HEK293T (cell line): ENCODE data around the gene ATF5.

Experiments used
- ARNT ChIP-seq: fragments of 450-650 bp; IDR thresholded peaks from 2 replicates; pipeline ENCODE4 v1.6.1; 2017; ENCODE audit warnings: mild to moderate bottlenecking
- ELF4 ChIP-seq: fragments of 450-650 bp; IDR thresholded peaks from 2 replicates; pipeline ENCODE4 v1.6.1; 2017; ENCODE audit warnings: antibody characterized with exemption
- FOXA1 ChIP-seq: fragments of 450-650 bp; IDR thresholded peaks from 2 replicates; pipeline ENCODE4 v1.6.1; 2016; ENCODE audit warnings: mild to moderate bottlenecking
- FOXM1 ChIP-seq: fragments of 450-650 bp; IDR thresholded peaks from 2 replicates; pipeline ENCODE4 v1.6.1; 2017; ENCODE audit warnings: mild to moderate bottlenecking, borderline replicate concordance
- HDGF ChIP-seq: fragments of 450-650 bp; IDR thresholded peaks from 2 replicates; pipeline ENCODE4 v1.6.1; 2017; ENCODE audit warnings: antibody characterized with exemption, borderline replicate concordance
- LEF1 ChIP-seq: fragments of 450-650 bp; IDR thresholded peaks from 2 replicates; pipeline ENCODE4 v1.6.1; 2017; ENCODE audit warnings: mild to moderate bottlenecking, borderline replicate concordance
- SP1 ChIP-seq: fragments of 450-650 bp; IDR thresholded peaks from 2 replicates; pipeline ENCODE4 v1.6.1; 2017
- SUZ12 ChIP-seq: fragments of 450-650 bp; IDR thresholded peaks from 2 replicates; pipeline ENCODE4 v1.6.1; 2016; ENCODE audit warnings: mild to moderate bottlenecking
- ZNF384 ChIP-seq: fragments of 450-650 bp; IDR thresholded peaks from 2 replicates; pipeline ENCODE4 v1.6.1; 2016
- TF ChIP-seq, protein P1 (sequence below): fragments of 450-650 bp; IDR thresholded peaks from 2 replicates; pipeline ENCODE4 v1.6.1; 2016

DNA sequence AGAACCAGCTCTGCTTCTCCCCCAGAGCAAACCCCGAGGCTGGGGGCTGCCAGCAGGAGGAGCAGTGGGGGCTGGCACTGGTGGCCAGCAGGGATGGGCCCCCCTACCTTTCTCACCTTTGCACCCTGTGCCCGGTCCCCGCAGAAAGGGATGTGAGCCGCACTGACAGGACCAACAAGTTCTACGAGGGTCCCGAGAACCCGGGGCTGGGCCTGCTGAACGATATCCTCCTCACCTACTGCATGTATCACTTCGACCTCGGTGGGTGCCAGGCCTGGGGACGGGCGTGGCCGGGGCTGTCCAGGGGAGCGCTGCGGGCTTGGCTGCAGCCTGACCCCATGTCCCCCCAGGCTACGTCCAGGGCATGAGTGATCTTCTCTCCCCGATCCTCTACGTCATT lies 44.9 kb upstream of the ATF5 start:
- TF ChIP-seq FOXM1 (no peak), SUZ12 (no peak), SP1 (no peak), FOXA1 (no peak), ZNF384 (no peak), HDGF (no peak), ELF4 (no peak), LEF1 (no peak), ARNT (no peak)
- TF ChIP-seq, protein P1, sequence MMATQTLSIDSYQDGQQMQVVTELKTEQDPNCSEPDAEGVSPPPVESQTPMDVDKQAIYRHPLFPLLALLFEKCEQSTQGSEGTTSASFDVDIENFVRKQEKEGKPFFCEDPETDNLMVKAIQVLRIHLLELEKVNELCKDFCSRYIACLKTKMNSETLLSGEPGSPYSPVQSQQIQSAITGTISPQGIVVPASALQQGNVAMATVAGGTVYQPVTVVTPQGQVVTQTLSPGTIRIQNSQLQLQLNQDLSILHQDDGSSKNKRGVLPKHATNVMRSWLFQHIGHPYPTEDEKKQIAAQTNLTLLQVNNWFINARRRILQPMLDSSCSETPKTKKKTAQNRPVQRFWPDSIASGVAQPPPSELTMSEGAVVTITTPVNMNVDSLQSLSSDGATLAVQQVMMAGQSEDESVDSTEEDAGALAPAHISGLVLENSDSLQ: no peak
